K562 (cell line): ENCODE measurements around the gene ZNF180. TPM values are rescaled to one million over a fixed set of nuclear protein-coding genes. Genes with fewer than 3 reads are reported as not detected.

Experiments used
- CCNT2 ChIP-seq: IDR thresholded peaks from 2 replicates; pipeline ENCODE4 v1.6.1; 2011; ENCODE audit warnings: borderline replicate concordance, low read depth, mild to moderate bottlenecking, moderate library complexity, mixed read lengths, low read length; ENCODE audit not compliant: insufficient read length; ENCODE audit errors: extremely low read depth
- MECOM ChIP-seq: fragments of 250-450 bp; sonication (Bioruptor Pico); IDR thresholded peaks from 2 replicates; pipeline ENCODE4 v1.8.0; 2022; ENCODE audit warnings: inconsistent platforms
- MLX ChIP-seq, 2 experiments: fragments of 450-650 bp in 1 of 2; sonication (generic) in 1 of 2; formaldehyde crosslinking; conservative IDR thresholded peaks; 2 replicates each; pipeline versions ENCODE4 v1.4.0 to v1.8.1; 2020 to 2022; ENCODE audit warnings: mild to moderate bottlenecking in 1 of 2, missing genetic modification reagents in 1 of 2
- PHF21A ChIP-seq: fragments of 450-650 bp; IDR thresholded peaks from 2 replicates; pipeline ENCODE4 v1.6.1; 2017; ENCODE audit warnings: low read depth, borderline replicate concordance
- PTRF ChIP-seq: fragments of 450-650 bp; IDR thresholded peaks from 2 replicates; pipeline ENCODE4 v1.6.1; 2016; ENCODE audit warnings: mild to moderate bottlenecking, missing genetic modification characterization, missing compliant biosample characterization
- SMARCB1 ChIP-seq: IDR thresholded peaks from 2 replicates; pipeline ENCODE4 v1.6.1; 2011; ENCODE audit warnings: improper control_type of control experiment, low read depth; ENCODE audit not compliant: insufficient read length
- SMARCC2 ChIP-seq: fragments of 450-650 bp; IDR thresholded peaks from 2 replicates; pipeline ENCODE4 v1.6.1; 2017; ENCODE audit warnings: antibody characterized with exemption, moderate library complexity, mild to moderate bottlenecking, low read depth
- SREBF2 ChIP-seq: sonication (generic); formaldehyde crosslinking; IDR thresholded peaks from 2 replicates; pipeline ENCODE4 v1.4.0; 2020; ENCODE audit warnings: mild to moderate bottlenecking, missing genetic modification reagents
- TBL1XR1 ChIP-seq, 2 experiments: IDR thresholded peaks; 2 replicates each; pipeline ENCODE4 v1.6.1; 2012; ENCODE audit warnings: improper control_type of control experiment in 2 of 2, low read length in 2 of 2, mild to moderate bottlenecking in 1 of 2
- TEAD1 ChIP-seq, 2 experiments: fragments of 450-650 bp in 1 of 2; sonication (generic) in 1 of 2; formaldehyde crosslinking; IDR thresholded peaks; 2 replicates each; pipeline versions ENCODE4 v1.4.0 to v1.8.0; 2020 to 2022; ENCODE audit warnings: mild to moderate bottlenecking in 2 of 2, missing genetic modification reagents in 1 of 2
- TSHZ1 ChIP-seq: fragments of 250-450 bp; sonication (Bioruptor Pico); IDR thresholded peaks from 2 replicates; pipeline ENCODE4 v1.4.0; 2020; ENCODE audit warnings: mild to moderate bottlenecking, moderate library complexity
- ZBTB26 ChIP-seq: fragments of 450-650 bp; formaldehyde crosslinking; IDR thresholded peaks from 2 replicates; pipeline ENCODE4 v1.4.0; 2022; ENCODE audit warnings: missing genetic modification characterization
- ZNF280A ChIP-seq: fragments of 450-650 bp; IDR thresholded peaks from 2 replicates; pipeline ENCODE4 v1.6.1; 2018; ENCODE audit warnings: mild to moderate bottlenecking, low read depth; ENCODE audit not compliant: partially characterized antibody
- ZNF583 ChIP-seq: fragments of 250-450 bp; sonication (Bioruptor Pico); IDR thresholded peaks from 2 replicates; pipeline ENCODE4 v1.4.0; 2020
- ZNF695 ChIP-seq: fragments of 450-650 bp; formaldehyde crosslinking; IDR thresholded peaks from 2 replicates; pipeline ENCODE4 v1.4.0; 2020; ENCODE audit warnings: mild to moderate bottlenecking, moderate library complexity
- ZNF696 ChIP-seq: fragments of 250-450 bp; sonication (Bioruptor Pico); conservative IDR thresholded peaks from 2 replicates; pipeline ENCODE4 v1.4.0; 2020; ENCODE audit warnings: mild to moderate bottlenecking, moderate library complexity
- ZNF778 ChIP-seq: fragments of 450-650 bp; formaldehyde crosslinking; IDR thresholded peaks from 2 replicates; pipeline ENCODE4 v1.4.0; 2020; ENCODE audit warnings: mild to moderate bottlenecking, moderate library complexity
- ZZZ3 ChIP-seq: fragments of 450-650 bp; IDR thresholded peaks from 2 replicates; pipeline ENCODE4 v1.6.1; 2016; ENCODE audit warnings: antibody characterized with exemption, mild to moderate bottlenecking, moderate library complexity
- polyA plus RNA-seq, 8 experiments: library from polyadenylated mRNA; depleted of rRNA in 4 of 8; stranded (reverse) in 5 of 8; unstranded in 3 of 8; fragments of >200 nt; fragmentation: Nextera tagmentation in 2 of 8; fragmentation: Illumina TruSeq in 1 of 8; extraction: Ambion mirVana in 2 of 8; extraction: Trizol in 1 of 8; gene quantifications; 2 replicates each; pipeline versions ENCODE4 v1.2.1 to v1.2.3, GENCODE V29; 2011 to 2014; ENCODE audit warnings: inconsistent platforms in 1 of 8, missing spikeins in 1 of 8
- total RNA-seq, 7 experiments: library from RNA; depleted of rRNA in 6 of 7; stranded (reverse); fragments of >200 nt in 6 of 7; fragmentation: Illumina TruSeq in 2 of 7; extraction: Trizol in 2 of 7; gene quantifications; 2 replicates each; pipeline versions ENCODE4 v1.2.1 to v1.2.3, GENCODE V29; 2011 to 2021; ENCODE audit warnings: low replicate concordance in 1 of 7

Gene ZNF180
- total and polyA plus RNA-seq, 9 of the 15 experiments (the other 6 are each of a cell fraction or from before 2014, with no cell fraction given), result 1.8 to 8.7 (median 5.9) TPM

- TF ChIP-seq ZNF280A (no peak), ZZZ3 (no peak; the same call in none of the 2 replicates), PHF21A (no peak), ZNF696 (CRISPR knock-in tag) (no peak), MLX (CRISPR knock-in tag; conservative IDR thresholded peaks at IDR 0.05) (no peak), TSHZ1 (CRISPR knock-in tag) (no peak), TEAD1 (CRISPR knock-in tag; IDR thresholded peaks at IDR 0.05) (peak in 1 of 2 experiments; percentile 92; a peak in 2 of 4 replicates), SMARCC2 (no peak), TBL1XR1 (IDR thresholded peaks at IDR 0.05; ENCODE audit: low read length in 2 of 2) (peak in 1 of 2 experiments; percentile 64; a peak in 1 of 4 replicates), ZNF778 (no peak), ZNF695 (no peak), SREBF2 (CRISPR knock-in tag) (no peak), CCNT2 (peak; percentile 29), ZBTB26 (CRISPR knock-in tag) (no peak), SMARCB1 (no peak), PTRF (no peak), ZNF583 (peak; percentile 33; the same call in 1 of the 2 replicates), MECOM (no peak)
Measured at GRCh38 chr19:44499962-44500949, at the start of gene ZNF180 (continued).
